Activated CD8-positive, alpha-beta memory T cell treated with anti-CD3 and anti-CD28 coated beads, Interleukin-2, amount 50 U/mL, for 48 hours (primary cell): ENCODE measurements around the gene GPN1.
A peak's percentile ranks its signal among the peaks of the same experiment; 100 is the strongest.
"Not testable (repeated sequence)": the region's sequence is repeated elsewhere in the genome, so short reads cannot be mapped to it uniquely, and the experiment has no call there.

Experiments used
- DNase-seq: peaks from one replicate; pipeline ENCODE4 v3.0.0-alpha.2; 2020

GPN1 gene

GRCh38 chr2:27627963-27628766 lies 685 bp upstream of the GPN1 start:
- DNase-seq: no peak

GRCh38 chr2:27630257-27630656 lies 1.4 kb downstream of the GPN1 start:
- not testable (repeated sequence) for DNase-seq

- no peak for DNase-seq
These were observed 5.4 kb downstream of the GPN1 start for GRCh38 chr2:27634291-27634690.

- DNase-seq: no peak
These were observed 7.9 kb downstream of the GPN1 start for GRCh38 chr2:27636766-27637165.

- DNase-seq: no peak
These were observed 9.3 kb downstream of the GPN1 start for GRCh38 chr2:27638037-27638637.

- no peak for DNase-seq
These were observed 9.9 kb downstream of the GPN1 start for GRCh38 chr2:27638709-27639108.

- no peak for DNase-seq
These were observed 11.9 kb downstream of the GPN1 start for GRCh38 chr2:27640722-27641245.

GRCh38 chr2:27645197-27645596 lies 16.3 kb downstream of the GPN1 start:
- no peak for DNase-seq

- DNase-seq: no peak
These were observed 18.4 kb downstream of the GPN1 start for GRCh38 chr2:27647289-27647688.

- DNase-seq: no peak
These were observed 18.9 kb downstream of the GPN1 start for GRCh38 chr2:27647737-27648136.

GRCh38 chr2:27651056-27651455 lies 22.2 kb downstream of the GPN1 start:
- DNase-seq: no peak

GRCh38 chr2:27652341-27652740 lies 23.5 kb downstream of the GPN1 start:
- no peak for DNase-seq

GRCh38 chr2:27652790-27653189 lies 23.9 kb downstream of the GPN1 start:
- DNase-seq: no peak

GRCh38 chr2:27653397-27653796 lies 24.5 kb downstream of the GPN1 start:
- no peak for DNase-seq

GRCh38 chr2:27655155-27655951 lies 26.5 kb downstream of the GPN1 start:
- DNase-seq: no peak

- no peak for DNase-seq
These were observed 32.5 kb downstream of the GPN1 start for GRCh38 chr2:27661371-27661770.

GRCh38 chr2:27663285-27664153 lies 34.7 kb downstream of the GPN1 start, which contains the start of the genes SLC4A1AP and SUPT7L:
TSS of gene SLC4A1AP (plus strand) at chr2:27663889. CDS start at chr2:27663915, 26 bp downstream.
TSS of gene SUPT7L (minus strand) at chr2:27663614. CDS start at chr2:27662192, 1,422 bp downstream.
- peak; percentile 88 for DNase-seq

GRCh38 chr2:27664154-27664574 lies 35.3 kb downstream of the GPN1 start:
- DNase-seq: no peak

GRCh38 chr2:27664622-27665363 lies 35.9 kb downstream of the GPN1 start:
- no peak for DNase-seq

- no peak for DNase-seq
These were observed 38.6 kb downstream of the GPN1 start for GRCh38 chr2:27667446-27667845.

GRCh38 chr2:27671235-27671634 lies 42.4 kb downstream of the GPN1 start:
- no peak for DNase-seq
